Activated CD4-positive, alpha-beta T cell treated with anti-CD3 and anti-CD28 coated beads, Interleukin-10, Interleukin-2, amounts not matched to agents 100 ng/mL and 50 ng/mL, durations not matched to agents 16 hours and 8 hours (primary cell): Measurements from ENCODE around the gene LRRC49.

Experiments used
- DNase-seq: peaks from one replicate; pipeline ENCODE4 v3.0.0-alpha.2; 2020

Gene LRRC49

GRCh38 chr15:71093054-71094024 is 200.7 kb downstream of the LRRC49 start:
- DNase-seq, result no peak

DNA sequence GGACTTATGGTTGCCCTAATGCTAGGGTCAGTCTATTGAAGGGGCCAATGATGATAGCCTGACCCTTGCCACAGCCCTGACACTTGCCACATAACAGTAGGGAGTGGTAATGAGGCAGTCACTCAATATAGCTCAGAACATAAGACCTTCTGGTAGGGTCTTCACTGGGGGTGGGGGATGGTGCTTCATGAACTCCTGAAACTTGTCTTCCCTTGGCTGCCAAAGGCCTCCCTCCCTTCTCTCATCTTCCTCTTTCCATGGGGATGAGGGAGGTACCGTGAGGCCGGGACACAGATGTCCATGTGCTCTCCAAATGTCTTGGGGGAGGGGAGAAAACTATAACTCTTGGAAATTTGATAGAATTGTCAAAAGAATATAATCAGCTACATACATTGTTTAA is 201.5 kb downstream of the LRRC49 start:
- no peak for DNase-seq

GRCh38 chr15:71096676-71097075 is 204.1 kb downstream of the LRRC49 start:
- DNase-seq, result no peak

GRCh38 chr15:71097890-71098289 is 205.3 kb downstream of the LRRC49 start:
- DNase-seq, result no peak

GRCh38 chr15:71098920-71099319 is 206.3 kb downstream of the LRRC49 start:
- no peak for DNase-seq
